IMR-90 (cell line): ENCODE data around the gene C3orf22. TPM values are rescaled to one million over a fixed set of nuclear protein-coding genes. Genes with fewer than 3 reads are reported as not detected.

ENCODE experiments used
- ATAC-seq: fragments of 200-7000 bp; cut with Tn5 transposase; 2 replicates; pipeline ENCODE4 v1.9.1; 2020; ENCODE audit warnings: low read depth, mild to moderate bottlenecking, moderate library complexity
- BruUV-seq: library from RNA; stranded (reverse); fragments of 400-500 nt; replicated peaks from 2 replicates; lab custom pipeline; 2021; lab: Mats Ljungman, UMichigan
- CTCF ChIA-PET: fragments of 300-600 bp; formaldehyde crosslinking; extraction: SDS; loops from one replicate; lab custom pipeline; 2021; ENCODE audit warnings: antibody characterized with exemption; lab: Yijun Ruan, JAX
- POLR2A ChIA-PET: fragments of 300-600 bp; sonication (Branson Sonifier 250); formaldehyde crosslinking; loops from one replicate; lab custom pipeline; 2022; ENCODE audit warnings: antibody characterized with exemption; ENCODE audit not compliant: unreplicated experiment; lab: Charles Lee
- DNase-seq: peaks from one replicate; pipeline ENCODE4 v3.0.0; 2013
- H2AFZ ChIP-seq: replicated peaks from 2 replicates; pipeline ENCODE3; 2013; ENCODE audit warnings: low read length, mild to moderate bottlenecking; ENCODE audit not compliant: poor library complexity
- H2AK5ac ChIP-seq: 2 replicates; pipeline ENCODE4 v1.6.1; 2013; ENCODE audit warnings: low read depth, low read length, inconsistent platforms
- H2AK9ac ChIP-seq: replicated peaks from 2 replicates; pipeline ENCODE3; 2013; ENCODE audit warnings: mild to moderate bottlenecking, low read depth, low read length, moderate library complexity; ENCODE audit not compliant: poor library complexity
- H2BK120ac ChIP-seq: 2 replicates; pipeline ENCODE4 v1.6.1; 2013; ENCODE audit warnings: low read depth, low read length, inconsistent platforms
- H2BK15ac ChIP-seq: 3 replicates; pipeline ENCODE4 v1.6.1; 2013; ENCODE audit warnings: low read depth, low read length, inconsistent platforms
- H2BK20ac ChIP-seq: 2 replicates; pipeline ENCODE4 v1.6.1; 2013; ENCODE audit warnings: low read depth, mild to moderate bottlenecking, inconsistent platforms, low read length, moderate library complexity
- H2BK5ac ChIP-seq: 2 replicates; pipeline ENCODE4 v1.6.1; 2013; ENCODE audit warnings: mild to moderate bottlenecking, low read depth, low read length, inconsistent platforms; ENCODE audit not compliant: poor library complexity, severe bottlenecking
- H3K14ac ChIP-seq: replicated peaks from 2 replicates; pipeline ENCODE4 v1.6.1; 2013; ENCODE audit warnings: low read depth, low read length, inconsistent platforms
- H3K18ac ChIP-seq: 2 replicates; pipeline ENCODE4 v1.6.1; 2013; ENCODE audit warnings: low read depth, low read length, control low read depth
- H3K23ac ChIP-seq: 2 replicates; pipeline ENCODE4 v1.6.1; 2013; ENCODE audit warnings: low read depth, low read length, inconsistent platforms
- H3K27ac ChIP-seq: 2 replicates; pipeline ENCODE4 v1.5.1; 2013; ENCODE audit warnings: mild to moderate bottlenecking, control low read depth, low read length; ENCODE audit not compliant: insufficient read depth
- H3K27me3 ChIP-seq: 2 replicates; pipeline ENCODE4 v1.6.1; 2013; ENCODE audit warnings: low read length; ENCODE audit not compliant: control insufficient read depth, insufficient read depth
- H3K36me3 ChIP-seq: 2 replicates; pipeline ENCODE4 v1.6.1; 2013; ENCODE audit warnings: low read length, mixed read lengths; ENCODE audit not compliant: control insufficient read depth, insufficient read depth
- H3K4ac ChIP-seq: 2 replicates; pipeline ENCODE4 v1.6.1; 2013; ENCODE audit warnings: low read depth, low read length, inconsistent platforms
- H3K4me1 ChIP-seq: 2 replicates; pipeline ENCODE4 v1.6.1; 2013; ENCODE audit warnings: low read length, mixed read lengths; ENCODE audit not compliant: control insufficient read depth, insufficient read depth
- H3K4me2 ChIP-seq: 2 replicates; pipeline ENCODE4 v1.6.1; 2013; ENCODE audit warnings: low read depth, mild to moderate bottlenecking, control low read depth, low read length, moderate library complexity
- H3K4me3 ChIP-seq: 2 replicates; pipeline ENCODE4 v1.5.1; 2013; ENCODE audit warnings: low read depth, mild to moderate bottlenecking, control low read depth, low read length, moderate library complexity; ENCODE audit not compliant: insufficient read depth
- H3K56ac ChIP-seq: 2 replicates; pipeline ENCODE4 v1.6.1; 2013; ENCODE audit warnings: low read length, inconsistent platforms; ENCODE audit not compliant: insufficient read depth; ENCODE audit errors: extremely low read depth
- H3K79me1 ChIP-seq, 2 experiments: 2 replicates each; pipeline ENCODE4 v1.6.1; 2013; ENCODE audit warnings: low read length in 2 of 2, inconsistent platforms in 1 of 2, low read depth in 1 of 2
- H3K9ac ChIP-seq: 2 replicates; pipeline ENCODE4 v1.6.1; 2013; ENCODE audit warnings: low read depth, low read length, control low read depth
- H3K9me1 ChIP-seq: 2 replicates; pipeline ENCODE4 v1.6.1; 2013; ENCODE audit warnings: low read length, inconsistent platforms; ENCODE audit not compliant: insufficient read depth
- H3K9me3 ChIP-seq: 2 replicates; pipeline ENCODE4 v1.6.1; 2013; ENCODE audit warnings: low read length; ENCODE audit not compliant: control insufficient read depth, insufficient read depth
- H4K20me1 ChIP-seq: 2 replicates; pipeline ENCODE4 v1.6.1; 2013; ENCODE audit warnings: low read length, inconsistent platforms; ENCODE audit not compliant: insufficient read depth
- H4K5ac ChIP-seq: 2 replicates; pipeline ENCODE4 v1.6.1; 2013; ENCODE audit warnings: mild to moderate bottlenecking, low read depth, low read length, control low read depth
- H4K8ac ChIP-seq, 2 experiments: 2 replicates each; pipeline ENCODE4 v1.6.1; 2013; ENCODE audit warnings: low read depth in 2 of 2, low read length in 2 of 2, control low read depth in 1 of 2, inconsistent platforms in 1 of 2
- H4K91ac ChIP-seq: 2 replicates; pipeline ENCODE4 v1.6.1; 2013; ENCODE audit warnings: low read depth, low read length, inconsistent platforms; ENCODE audit not compliant: insufficient read depth
- BHLHE40 ChIP-seq: fragments of 150-350 bp; IDR thresholded peaks from 2 replicates; pipeline ENCODE4 v1.6.1; 2016; ENCODE audit warnings: mild to moderate bottlenecking, low read depth, low read length
- CHD1 ChIP-seq: IDR thresholded peaks from 2 replicates; pipeline ENCODE4 v1.6.1; 2012; ENCODE audit warnings: low read depth, low read length, improper control_type of control experiment
- CTCF ChIP-seq: conservative IDR thresholded peaks from 2 replicates; pipeline ENCODE4 v1.5.1; 2012; ENCODE audit warnings: mild to moderate bottlenecking, low read depth, low read length, improper control_type of control experiment
- FOS ChIP-seq: fragments of 150-350 bp; IDR thresholded peaks from 2 replicates; pipeline ENCODE4 v1.6.1; 2016; ENCODE audit warnings: low read depth, low read length
- MAFK ChIP-seq: IDR thresholded peaks from 2 replicates; pipeline ENCODE4 v1.6.1; 2012; ENCODE audit warnings: low read depth, low read length, improper control_type of control experiment
- MAZ ChIP-seq: IDR thresholded peaks from 2 replicates; pipeline ENCODE4 v1.6.1; 2012; ENCODE audit warnings: low read depth, mild to moderate bottlenecking, low read length, improper control_type of control experiment, moderate library complexity, borderline replicate concordance
- MXI1 ChIP-seq: IDR thresholded peaks from 2 replicates; pipeline ENCODE4 v1.6.1; 2012; ENCODE audit warnings: low read depth, mild to moderate bottlenecking, low read length, moderate library complexity, borderline replicate concordance
- NFE2L2 ChIP-seq: fragments of 150-350 bp; IDR thresholded peaks from 2 replicates; pipeline ENCODE4 v1.6.1; 2016; ENCODE audit warnings: low read depth, mild to moderate bottlenecking, low read length
- POLR2A ChIP-seq: IDR thresholded peaks from 2 replicates; pipeline ENCODE4 v1.6.1; 2012; ENCODE audit warnings: mild to moderate bottlenecking, low read depth, low read length
- RAD21 ChIP-seq: IDR thresholded peaks from 2 replicates; pipeline ENCODE4 v1.6.1; 2012; ENCODE audit warnings: low read length, improper control_type of control experiment
- RCOR1 ChIP-seq: IDR thresholded peaks from 2 replicates; pipeline ENCODE4 v1.6.1; 2012; ENCODE audit warnings: mild to moderate bottlenecking, low read length, improper control_type of control experiment; ENCODE audit not compliant: insufficient replicate concordance
- RFX5 ChIP-seq: IDR thresholded peaks from 2 replicates; pipeline ENCODE4 v1.8.0; 2012; ENCODE audit warnings: low read depth, mild to moderate bottlenecking, low read length, moderate library complexity
- WGBS, 2 experiments: methylation state at CpG; one replicate each; pipeline versions ENCODE4 v1.1.5 to v1.1.7; 2013; ENCODE audit warnings: missing lambda C conversion rate in 2 of 2; ENCODE audit not compliant: insufficient read length in 1 of 2; ENCODE audit errors: extremely low coverage in 2 of 2; 5-methylcytosine and 5-hydroxymethylcytosine counted together
- dilution Hi-C: fragments of 300-500 bp; cut with HindIII; formaldehyde crosslinking; loops from one replicate; pipeline ENCODE4 v1.14.3; 2018; ENCODE audit warnings: low sequenced_read_pairs; ENCODE audit not compliant: unreplicated experiment
- in situ Hi-C: fragments of 300-500 bp; cut with MboI; formaldehyde crosslinking; loops from 3 replicates; pipeline ENCODE4 v1.14.3; 2019; ENCODE audit warnings: low sequenced_read_pairs, inconsistent platforms, mixed read lengths
- intact Hi-C: fragments of 100-400 bp; cut with micrococcal nuclease; formaldehyde crosslinking; loops from 2 replicates; pipeline ENCODE4 v1.10.0; 2022
- polyA plus RNA-seq, 3 experiments: library from polyadenylated mRNA; depleted of rRNA; stranded (reverse); fragments of >200 nt; gene quantifications; 2 replicates each; pipeline ENCODE4 v1.2.3, GENCODE V29; 2012; ENCODE audit warnings: low replicate concordance in 1 of 3
- total RNA-seq: library from RNA; depleted of rRNA; stranded (reverse); fragments of >200 nt; gene quantifications from 2 replicates; pipeline ENCODE4 v1.2.3, GENCODE V29; 2012
- TF ChIP-seq, protein P1 (sequence below): fragments of 150-350 bp; IDR thresholded peaks from 2 replicates; pipeline ENCODE4 v1.6.1; 2017; ENCODE audit warnings: mild to moderate bottlenecking, antibody characterized with exemption, low read length, low read depth
- TF ChIP-seq, protein P2 (sequence below): fragments of 150-350 bp; IDR thresholded peaks from 2 replicates; pipeline ENCODE4 v1.6.1; 2016; ENCODE audit warnings: low read depth, mild to moderate bottlenecking, low read length, moderate library complexity, borderline replicate concordance

The C3orf22 gene
- total and polyA plus RNA-seq, 2 of the 4 experiments (the other 2 are of a cell fraction) = not detected

DNA sequence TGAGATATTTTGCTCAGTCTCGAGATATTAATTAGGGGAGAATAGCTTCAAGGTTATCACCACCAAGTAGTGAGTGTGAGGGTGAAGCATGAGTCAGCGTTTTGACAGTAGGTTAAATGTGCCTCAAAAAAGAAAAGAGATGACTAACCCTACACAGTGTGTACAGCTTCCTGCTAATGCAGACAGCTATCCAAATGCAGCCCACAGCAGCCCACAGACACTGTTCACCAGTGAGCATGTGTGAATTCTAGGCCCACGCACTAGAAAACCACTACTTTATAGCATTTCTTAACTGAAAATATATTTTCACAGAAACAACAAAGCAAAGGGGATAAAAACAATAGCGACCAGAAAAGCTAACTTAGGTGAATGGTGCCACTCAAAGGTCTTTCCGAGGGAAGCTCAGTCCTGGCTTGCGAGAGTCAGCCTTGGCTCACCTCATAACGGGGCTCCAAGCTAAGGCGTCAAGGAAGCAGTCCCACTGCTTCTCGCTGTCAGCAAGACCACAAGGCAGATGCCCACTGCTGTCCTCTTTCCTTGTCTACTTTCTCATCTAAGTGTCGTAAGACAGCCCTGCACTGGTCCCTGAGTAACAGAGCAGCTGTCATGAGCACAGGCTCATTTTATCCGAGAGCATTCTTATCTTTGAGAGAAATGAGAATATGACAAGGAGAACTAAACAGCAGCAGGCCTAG, 48.6 kb upstream of the C3orf22 start (continued):
- no peak for TF ChIP-seq CTCF

DNA sequence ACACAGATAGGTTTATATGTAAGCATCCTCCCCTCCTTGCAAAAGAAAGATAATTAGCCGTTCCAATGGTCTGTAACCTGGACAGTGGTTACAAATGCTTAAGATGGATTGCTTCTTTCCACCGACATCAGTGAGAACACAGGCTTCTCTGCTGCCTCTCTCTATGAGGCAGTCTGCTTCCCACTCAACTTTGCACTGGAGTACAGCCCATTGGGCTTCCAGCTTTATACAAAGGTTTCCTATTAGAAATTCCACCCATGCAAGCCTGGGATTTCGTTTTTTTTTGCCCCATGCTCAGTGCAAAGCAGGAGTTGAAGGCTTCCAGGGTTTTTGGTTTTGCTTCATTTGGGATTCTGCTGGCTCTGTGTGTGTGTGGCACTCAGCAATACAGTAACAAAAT, 47.3 kb upstream of the C3orf22 start:
- no peak overlapping the region for H2BK120ac ChIP-seq
- H4K91ac ChIP-seq = no peak overlapping the region; the same call in 1 of the 2 replicates
- CTCF ChIA-PET = no interaction called here
- H3K79me1 ChIP-seq = no peaks in the 10 kb centered on the region
- dilution Hi-C loops = no loop called here
- H3K4ac ChIP-seq = no peak overlapping the region
- no peak overlapping the region for H2AK5ac ChIP-seq
- no peak overlapping the region for H2AFZ ChIP-seq
- no peak overlapping the region for H3K4me3 ChIP-seq
- intact Hi-C loops = no loop called here
- peaks cover 5% of the 10 kb centered on the region; the same call in 1 of the 2 replicates for H3K9me1 ChIP-seq
- H3K36me3 ChIP-seq = peaks cover 9% of the 10 kb centered on the region
- H2BK5ac ChIP-seq = no peak overlapping the region
- in situ Hi-C loops = no loop called here
- H3K27ac ChIP-seq = no peak overlapping the region
- H3K4me2 ChIP-seq = no peak overlapping the region
- POLR2A ChIA-PET = no interaction called here
- no peak overlapping the region for H3K56ac ChIP-seq
- DNase-seq (no peak), ATAC-seq (no peak)
- WGBS, 2 experiments = 100% methylated on average over 1 of the region's 3 CpGs; no CpG with 5 or more reads in 1 of the 2 experiments
- no TSS peak for BruUV-seq
- H3K23ac ChIP-seq = no peak overlapping the region
- no peak overlapping the region for H3K14ac ChIP-seq
- H4K8ac ChIP-seq = no peak overlapping the region
- H3K4me1 ChIP-seq = peaks cover 2% of the 10 kb centered on the region; the same call in 1 of the 2 replicates
- 0 out of 2 replicates have a peak, but pooled peaks cover 2% of the 10 kb centered on the region for H3K27me3 ChIP-seq
- no peak overlapping the region for H3K18ac ChIP-seq
- no peak overlapping the region for H2BK20ac ChIP-seq
- no peak overlapping the region for H3K9ac ChIP-seq
- H2BK15ac ChIP-seq = no peak overlapping the region
- H4K20me1 ChIP-seq = no peaks in the 10 kb centered on the region
- no peak overlapping the region for H2AK9ac ChIP-seq
- no peak overlapping the region for H4K5ac ChIP-seq
- H3K9me3 ChIP-seq = no peaks in the 10 kb centered on the region
- TF ChIP-seq BHLHE40 = no peak
- TF ChIP-seq NFE2L2 = no peak
- TF ChIP-seq POLR2A = no peak
- no peak for TF ChIP-seq RFX5
- TF ChIP-seq, protein P1, sequence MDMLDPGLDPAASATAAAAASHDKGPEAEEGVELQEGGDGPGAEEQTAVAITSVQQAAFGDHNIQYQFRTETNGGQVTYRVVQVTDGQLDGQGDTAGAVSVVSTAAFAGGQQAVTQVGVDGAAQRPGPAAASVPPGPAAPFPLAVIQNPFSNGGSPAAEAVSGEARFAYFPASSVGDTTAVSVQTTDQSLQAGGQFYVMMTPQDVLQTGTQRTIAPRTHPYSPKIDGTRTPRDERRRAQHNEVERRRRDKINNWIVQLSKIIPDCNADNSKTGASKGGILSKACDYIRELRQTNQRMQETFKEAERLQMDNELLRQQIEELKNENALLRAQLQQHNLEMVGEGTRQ = no peak
- no peak for TF ChIP-seq CHD1
- no peak for TF ChIP-seq RCOR1
- no peak for TF ChIP-seq MAFK
- TF ChIP-seq RAD21 = no peak
- no peak for TF ChIP-seq FOS
- no peak for TF ChIP-seq MXI1
- no peak for TF ChIP-seq MAZ
- TF ChIP-seq, protein P2, sequence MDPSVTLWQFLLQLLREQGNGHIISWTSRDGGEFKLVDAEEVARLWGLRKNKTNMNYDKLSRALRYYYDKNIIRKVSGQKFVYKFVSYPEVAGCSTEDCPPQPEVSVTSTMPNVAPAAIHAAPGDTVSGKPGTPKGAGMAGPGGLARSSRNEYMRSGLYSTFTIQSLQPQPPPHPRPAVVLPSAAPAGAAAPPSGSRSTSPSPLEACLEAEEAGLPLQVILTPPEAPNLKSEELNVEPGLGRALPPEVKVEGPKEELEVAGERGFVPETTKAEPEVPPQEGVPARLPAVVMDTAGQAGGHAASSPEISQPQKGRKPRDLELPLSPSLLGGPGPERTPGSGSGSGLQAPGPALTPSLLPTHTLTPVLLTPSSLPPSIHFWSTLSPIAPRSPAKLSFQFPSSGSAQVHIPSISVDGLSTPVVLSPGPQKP = no peak
